NCI-H524 treated with DMSO at 0.1 percent for 48 hours (cell line): ENCODE results near the gene TRIP12.
"Not testable (repeated sequence)": the region's sequence is repeated elsewhere in the genome, so short reads cannot be mapped to it uniquely, and the experiment has no call there.

Experiments used
- DNase-seq: peaks from one replicate; lab custom pipeline; 2025; lab: John Stamatoyannopoulos, UW

The TRIP12 gene

GRCh38 chr2:229920011-229920641 is 1.7 kb downstream of the TRIP12 start:
- DNase-seq: no peak

GRCh38 chr2:229917793-229918192 is 4.0 kb downstream of the TRIP12 start:
- DNase-seq: no peak

GRCh38 chr2:229914171-229914570 is 7.6 kb downstream of the TRIP12 start:
- no peak for DNase-seq

GRCh38 chr2:229910832-229911412 is 10.9 kb downstream of the TRIP12 start:
- no peak for DNase-seq

- DNase-seq: no peak
These were observed 11.5 kb downstream of the TRIP12 start for GRCh38 chr2:229910147-229910831.

GRCh38 chr2:229909090-229909489 is 12.7 kb downstream of the TRIP12 start:
- no peak for DNase-seq

GRCh38 chr2:229905601-229906000 is 16.2 kb downstream of the TRIP12 start:
- DNase-seq: no peak

- DNase-seq: no peak
These were observed 18.8 kb downstream of the TRIP12 start for GRCh38 chr2:229903037-229903436.

GRCh38 chr2:229901819-229902218 is 20.0 kb downstream of the TRIP12 start:
- DNase-seq: no peak

- not testable (repeated sequence) for DNase-seq
These were observed 21.3 kb downstream of the TRIP12 start for GRCh38 chr2:229900514-229900913.

GRCh38 chr2:229900012-229900411 is 21.8 kb downstream of the TRIP12 start:
- no peak for DNase-seq

- DNase-seq: no peak
These were observed 22.2 kb downstream of the TRIP12 start for GRCh38 chr2:229899604-229900003.

GRCh38 chr2:229896857-229897256 is 25.0 kb downstream of the TRIP12 start:
- DNase-seq: no peak

- DNase-seq: no peak
These were observed 32.8 kb downstream of the TRIP12 start for GRCh38 chr2:229889023-229889422.

GRCh38 chr2:229888031-229888430 is 33.8 kb downstream of the TRIP12 start:
- DNase-seq: no peak

GRCh38 chr2:229887441-229887840 is 34.4 kb downstream of the TRIP12 start:
- DNase-seq: no peak

- no peak for DNase-seq
These were observed 36.8 kb downstream of the TRIP12 start for GRCh38 chr2:229884775-229885699.

GRCh38 chr2:229882583-229882982 is 39.2 kb downstream of the TRIP12 start:
- no peak for DNase-seq

- DNase-seq: no peak
These were observed 40.8 kb downstream of the TRIP12 start for GRCh38 chr2:229880892-229881586.

- DNase-seq: no peak
These were observed 42.4 kb downstream of the TRIP12 start for GRCh38 chr2:229879191-229879950.

GRCh38 chr2:229875549-229875948 is 46.3 kb downstream of the TRIP12 start:
- no peak for DNase-seq
